Germinal center (tissue), 1 donor: ENCODE measurements around the gene BHLHA15.
"Not testable (repeated sequence)": the region's sequence is repeated elsewhere in the genome, so short reads cannot be mapped to it uniquely, and the experiment has no call there.

ENCODE experiments used
- DNase-seq: peaks from one replicate; pipeline ENCODE4 v3.0.0; 2012; ENCODE audit warnings: mixed read lengths, low spot score

Gene BHLHA15

DNA sequence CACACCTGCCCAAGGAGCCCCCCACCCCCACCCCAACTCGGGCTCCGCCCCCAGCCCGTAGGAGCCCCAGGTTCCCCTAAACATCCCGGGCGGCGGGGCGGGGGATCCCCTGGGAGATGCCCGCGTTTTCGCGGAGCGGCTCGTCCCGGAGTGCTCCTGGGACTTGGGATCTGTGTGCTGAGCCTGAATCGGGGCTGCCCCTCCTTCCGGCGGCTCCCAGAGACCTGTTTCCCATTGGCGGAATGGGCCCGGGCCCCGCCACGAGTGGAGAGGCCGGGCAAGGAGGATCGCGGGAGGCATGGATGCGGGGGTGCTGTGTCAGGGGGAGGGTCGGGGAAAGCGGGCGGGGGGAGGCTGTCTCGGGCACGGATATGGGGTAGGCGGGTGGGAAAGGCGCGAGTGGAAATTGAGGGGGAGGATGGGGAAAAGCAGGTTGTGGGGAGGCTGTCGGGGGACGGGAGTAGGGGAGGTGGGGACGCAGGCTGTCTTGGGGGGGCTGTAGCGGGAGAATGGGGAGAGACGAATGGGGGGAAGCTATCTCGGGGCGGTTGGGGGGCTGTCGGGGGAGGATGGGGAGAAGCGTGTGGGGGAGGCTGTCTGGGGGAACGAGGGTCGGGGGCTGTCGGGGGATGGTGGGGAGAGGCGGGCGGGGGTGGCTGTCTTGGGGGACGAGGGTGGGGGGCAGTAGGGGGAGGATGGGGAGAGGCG lies 572 bp upstream of the BHLHA15 start:
- DNase-seq = no peak

DNA sequence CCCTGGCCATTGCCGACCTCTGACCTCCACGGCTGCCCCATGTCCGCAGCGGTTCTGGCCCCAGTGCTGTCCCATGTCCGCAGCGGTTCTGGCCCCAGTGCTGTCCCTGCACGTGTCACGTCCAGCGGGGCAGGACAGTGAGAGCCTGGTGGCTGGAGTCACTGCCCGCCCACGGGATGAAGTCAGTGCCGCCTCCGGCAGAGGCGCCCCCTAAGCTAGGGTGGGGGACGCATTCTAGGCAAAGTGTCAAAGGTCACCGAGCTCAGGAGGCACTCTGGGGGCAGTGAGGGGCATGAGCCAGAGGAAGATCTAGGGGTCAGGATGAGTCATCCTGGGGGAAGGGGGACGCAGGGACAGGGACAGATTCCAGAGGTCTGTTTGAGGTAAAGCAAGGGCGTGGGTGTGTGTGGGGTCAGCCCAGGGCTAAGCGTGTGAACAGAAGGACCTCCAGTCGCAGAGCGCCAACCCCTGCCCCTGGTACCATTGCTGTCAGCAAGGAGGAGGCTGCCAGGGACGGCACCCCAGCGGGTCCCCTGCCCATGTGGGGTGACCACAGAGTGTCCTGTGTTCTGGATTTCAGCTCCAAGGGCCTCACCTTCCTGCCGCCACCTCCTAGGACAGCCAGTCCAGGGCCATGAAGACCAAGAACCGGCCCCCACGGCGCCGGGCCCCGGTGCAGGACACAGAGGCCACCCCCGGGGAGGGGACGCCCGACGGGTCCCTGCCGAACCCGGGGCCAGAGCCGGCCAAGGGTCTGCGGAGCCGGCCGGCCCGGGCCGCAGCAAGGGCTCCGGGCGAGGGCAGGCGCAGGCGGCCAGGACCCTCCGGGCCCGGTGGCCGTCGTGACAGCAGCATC lies 665 bp downstream of the BHLHA15 start:
- no peak for DNase-seq

DNA sequence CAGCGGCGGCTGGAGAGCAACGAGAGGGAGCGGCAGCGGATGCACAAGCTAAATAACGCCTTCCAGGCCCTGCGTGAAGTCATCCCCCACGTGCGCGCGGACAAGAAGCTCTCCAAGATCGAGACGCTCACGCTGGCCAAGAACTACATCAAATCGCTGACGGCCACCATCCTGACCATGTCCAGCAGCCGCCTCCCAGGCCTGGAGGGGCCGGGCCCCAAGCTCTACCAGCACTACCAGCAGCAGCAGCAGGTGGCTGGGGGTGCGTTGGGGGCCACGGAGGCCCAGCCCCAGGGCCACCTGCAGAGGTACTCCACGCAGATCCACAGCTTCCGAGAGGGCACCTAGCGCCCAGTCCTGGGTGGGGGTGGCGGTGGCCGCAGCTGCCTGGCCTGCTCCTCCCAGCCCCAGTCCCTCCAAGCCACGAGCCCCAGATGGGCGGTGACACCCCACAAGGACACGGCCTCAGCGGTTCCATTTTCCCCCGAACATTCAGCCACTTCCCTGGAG lies 1.3 kb downstream of the BHLHA15 start:
- no peak for DNase-seq

DNA sequence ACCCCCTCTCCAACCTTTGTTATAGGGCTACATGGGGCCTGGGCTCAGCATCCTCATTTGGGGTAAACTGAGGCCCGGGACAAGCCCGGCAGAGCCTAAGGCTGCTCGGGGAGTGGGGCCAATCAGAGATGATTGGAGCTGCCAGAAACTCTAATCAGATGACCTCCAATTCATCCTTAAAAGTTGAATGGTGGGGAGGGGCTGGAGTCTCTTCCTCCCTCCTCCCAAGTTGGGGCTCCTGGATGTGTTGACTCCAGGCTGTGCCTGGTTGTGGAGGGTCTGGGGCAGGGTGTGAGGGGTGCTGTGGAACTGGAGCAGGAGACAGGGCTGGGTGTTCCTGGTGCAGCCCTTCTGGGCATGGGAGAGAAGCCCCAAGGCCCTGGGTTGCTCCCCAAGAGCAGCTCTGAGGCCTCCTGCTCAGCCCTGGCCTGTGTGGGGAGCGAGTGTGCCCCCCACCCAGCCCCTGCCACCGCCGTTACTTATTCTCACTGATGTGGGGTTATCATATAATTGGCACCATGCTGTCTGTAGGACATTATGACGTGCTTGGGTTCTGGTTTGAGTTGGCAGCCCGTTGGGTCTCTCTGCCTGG lies 2.2 kb downstream of the BHLHA15 start:
- no peak for DNase-seq

DNA sequence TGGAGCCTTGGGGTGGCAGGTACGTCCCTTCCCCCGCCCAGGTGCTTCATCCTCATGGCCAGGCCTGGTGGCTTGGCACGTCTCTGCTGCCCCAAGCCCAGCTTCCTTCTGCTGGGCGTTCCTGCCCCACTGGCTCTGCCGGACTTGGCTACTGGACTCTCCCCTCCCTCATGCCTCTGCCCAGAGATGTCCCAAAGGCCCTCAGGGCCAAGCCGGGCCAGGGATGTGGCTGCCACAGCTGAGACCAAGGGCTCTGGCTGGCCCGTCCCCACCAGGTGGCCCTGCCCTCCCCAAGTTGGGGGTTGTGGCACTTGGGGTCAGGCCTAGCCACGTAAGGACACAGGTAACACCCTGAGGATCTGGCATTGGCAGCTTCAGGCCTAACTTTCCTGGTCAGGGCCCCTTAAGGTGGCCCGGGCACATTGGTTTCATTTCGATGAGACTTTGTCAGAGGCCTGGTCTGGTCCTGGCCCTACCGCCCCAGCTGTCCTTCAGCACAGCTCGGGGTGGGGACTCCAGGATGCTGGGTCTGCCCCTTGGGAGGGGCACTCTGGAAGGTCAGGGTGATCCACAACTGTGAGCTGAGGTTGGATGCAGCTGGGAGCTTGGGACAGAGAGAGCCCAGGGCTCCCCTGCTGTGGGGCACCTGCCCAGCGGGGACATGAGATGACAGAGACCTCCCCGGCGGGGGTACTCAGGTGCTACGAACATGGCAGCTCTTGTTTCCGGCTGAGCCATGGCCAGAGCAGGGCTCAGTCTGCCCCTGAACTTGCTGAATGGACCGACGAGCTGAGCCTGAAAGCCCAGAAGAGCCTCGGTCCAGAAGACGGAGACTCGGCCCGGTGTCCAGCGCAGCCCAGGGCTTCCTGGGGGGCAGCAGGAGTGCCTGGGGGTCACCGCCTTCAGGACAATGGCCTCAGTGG lies 2.9 kb downstream of the BHLHA15 start:
- no peak for DNase-seq

DNA sequence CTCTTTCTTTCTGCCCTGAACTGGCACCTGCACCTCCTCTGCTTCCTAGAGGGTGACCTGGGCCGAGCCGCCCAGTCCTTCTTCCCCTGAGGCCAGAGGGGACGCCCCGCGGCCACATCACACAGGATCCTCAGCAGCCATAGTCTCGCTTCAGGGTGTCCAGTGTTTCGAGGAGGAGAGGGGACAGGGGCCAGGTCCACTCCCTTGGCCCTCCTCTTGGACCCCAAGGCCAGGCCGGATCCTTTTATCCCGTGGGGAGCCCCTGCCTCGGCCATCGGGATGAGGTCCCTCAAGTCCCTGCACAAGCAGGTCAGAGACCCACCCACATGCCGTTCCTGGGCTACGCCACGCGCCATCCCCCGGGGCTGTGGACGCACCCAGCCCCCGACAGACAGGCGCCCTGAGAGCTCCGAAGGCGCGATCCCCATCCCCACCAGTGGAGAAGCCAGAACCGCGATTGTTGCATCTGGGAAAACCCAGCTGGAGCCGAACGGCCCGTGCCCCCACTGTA lies 3.6 kb downstream of the BHLHA15 start:
- DNase-seq = no peak

DNA sequence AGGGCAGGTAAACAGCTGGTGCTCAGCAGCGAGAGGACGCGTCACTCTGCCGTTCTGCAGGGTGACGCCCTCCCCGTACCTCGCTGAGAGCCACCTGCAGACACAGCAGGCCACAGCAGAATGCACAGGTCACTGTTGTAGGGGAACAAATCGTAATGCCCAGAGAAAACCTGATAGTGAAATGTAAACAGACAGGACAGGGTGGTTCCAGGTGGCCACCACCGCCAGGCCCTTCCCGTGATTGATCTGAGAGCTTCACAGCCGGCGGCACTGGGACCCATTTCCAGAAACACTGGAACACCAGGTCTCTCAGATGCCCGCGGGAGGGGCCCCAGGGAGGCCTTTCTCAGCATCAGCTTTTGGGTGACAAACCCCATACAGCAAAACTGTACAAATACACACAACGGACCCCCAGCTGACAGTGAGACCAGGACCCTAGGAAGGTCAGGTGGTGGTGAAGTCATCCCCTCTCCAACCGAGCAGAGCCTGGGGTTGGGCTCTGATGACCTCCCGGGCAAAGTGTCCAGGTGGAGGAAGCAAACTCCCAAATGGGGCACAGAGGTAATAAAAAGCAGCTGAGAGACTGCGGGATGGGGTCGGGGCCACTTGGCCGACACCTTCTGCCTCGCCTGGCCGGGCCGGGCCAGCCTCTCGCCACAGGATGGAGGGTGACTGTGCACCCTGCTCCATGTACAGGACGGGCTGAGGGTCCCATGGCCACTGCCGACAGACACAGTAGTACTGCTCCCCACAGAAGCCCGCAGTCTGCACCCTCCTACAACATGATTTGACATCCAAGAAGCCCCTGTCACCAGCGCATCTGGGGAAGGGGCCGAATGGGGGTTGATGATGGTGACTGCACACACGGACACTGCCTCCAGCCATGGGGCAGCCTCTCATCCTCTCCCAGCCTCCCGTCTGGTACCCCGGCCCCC lies 4.6 kb downstream of the BHLHA15 start:
- no peak for DNase-seq

DNA sequence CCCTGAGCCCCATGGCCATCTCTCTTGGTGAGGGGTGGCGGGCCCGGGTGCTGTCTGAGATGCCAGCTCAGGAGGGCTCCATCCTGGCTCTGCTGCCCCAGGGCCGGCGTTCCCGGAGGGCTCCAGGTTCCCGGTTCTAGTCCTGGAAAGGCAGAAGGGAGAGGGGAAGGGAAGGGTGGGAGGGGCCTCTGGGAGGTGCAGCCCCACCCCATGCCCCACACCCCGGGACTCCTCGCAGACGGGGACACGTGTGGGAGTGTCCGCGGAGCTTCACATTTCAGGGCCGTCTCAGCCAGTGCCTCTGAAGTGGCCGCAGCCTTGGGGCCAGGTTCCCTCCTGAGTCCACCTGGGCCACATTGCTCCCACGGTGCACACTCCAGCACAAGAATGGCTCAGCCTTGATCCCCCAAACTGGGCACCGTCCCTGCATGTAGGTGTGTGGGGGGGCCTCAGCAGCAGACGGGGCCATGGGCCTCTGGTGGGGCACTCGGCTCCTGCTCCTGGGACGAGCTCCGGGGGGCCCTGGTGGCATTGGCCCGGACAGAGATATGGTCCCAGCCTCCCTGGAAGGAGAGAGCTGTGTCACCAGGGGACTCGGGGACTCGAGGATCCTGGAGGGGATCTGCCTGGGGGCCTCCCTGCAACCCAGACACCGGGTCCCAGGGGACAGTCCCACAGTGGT lies 5.8 kb downstream of the BHLHA15 start:
- DNase-seq = no peak

DNA sequence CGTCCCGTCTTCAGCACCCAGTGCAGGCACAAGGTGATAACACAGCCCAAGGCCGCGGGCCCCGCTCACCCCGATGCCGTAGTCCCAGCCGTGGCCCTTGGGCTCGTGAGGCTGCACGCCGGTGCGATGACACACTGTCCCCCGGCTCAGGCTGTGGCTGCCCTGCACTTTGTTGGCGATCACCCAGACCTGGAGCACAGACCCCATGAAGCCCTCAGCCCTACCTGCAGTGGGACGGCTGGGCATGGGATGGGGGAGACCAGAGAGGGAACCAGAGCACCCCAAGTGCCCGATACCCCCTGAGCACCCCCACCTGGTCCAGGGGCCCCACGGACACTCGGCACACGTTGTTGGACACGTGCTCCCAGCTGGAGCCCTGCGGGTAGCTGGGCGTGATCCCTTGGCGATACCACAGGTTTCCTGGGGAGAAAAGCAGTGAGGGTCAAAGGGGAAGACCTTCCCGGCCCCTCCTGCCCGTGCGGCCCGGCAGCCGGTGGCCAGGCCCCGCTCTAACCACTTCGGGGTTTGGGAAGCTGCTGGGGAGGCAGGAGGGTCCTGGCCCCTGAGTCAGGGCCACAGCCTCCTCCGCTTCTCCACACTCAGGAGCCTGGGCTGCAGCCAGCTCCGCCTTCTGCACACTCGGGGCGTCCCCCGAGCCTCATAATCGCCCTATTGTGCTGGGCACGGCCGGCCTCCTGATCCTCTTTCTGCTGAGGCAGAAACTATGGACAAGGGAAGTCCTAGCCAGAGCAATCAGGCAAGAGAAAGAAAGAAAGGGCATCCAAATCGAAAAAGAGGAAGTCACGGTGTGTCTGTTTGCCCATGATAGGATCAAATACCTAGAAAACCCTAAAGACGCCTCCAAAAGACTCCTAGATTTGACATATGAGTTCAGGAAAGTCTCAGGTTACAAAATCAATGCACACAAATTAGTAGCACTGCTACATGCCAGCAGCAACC lies 6.7 kb downstream of the BHLHA15 start:
- no peak for DNase-seq

DNA sequence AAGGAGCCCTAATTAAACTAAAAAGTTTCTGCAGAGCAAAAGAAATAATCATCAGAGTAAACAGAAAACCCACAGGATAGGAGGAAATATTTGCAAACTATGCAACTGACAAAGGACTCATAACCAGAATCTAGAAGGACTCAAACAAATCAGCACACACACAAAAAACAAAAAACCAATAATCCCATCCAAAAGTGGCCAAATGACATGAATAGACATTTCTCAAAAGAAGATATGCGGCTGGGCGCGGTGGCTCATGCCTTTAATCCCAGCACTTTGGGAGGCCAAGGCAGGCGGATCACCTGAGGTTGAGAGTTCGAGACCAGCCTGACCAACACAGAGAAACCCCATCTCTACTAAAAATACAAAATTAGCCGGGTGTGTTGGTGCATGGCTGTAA lies 8.1 kb downstream of the BHLHA15 start:
- not testable (repeated sequence) for DNase-seq

DNA sequence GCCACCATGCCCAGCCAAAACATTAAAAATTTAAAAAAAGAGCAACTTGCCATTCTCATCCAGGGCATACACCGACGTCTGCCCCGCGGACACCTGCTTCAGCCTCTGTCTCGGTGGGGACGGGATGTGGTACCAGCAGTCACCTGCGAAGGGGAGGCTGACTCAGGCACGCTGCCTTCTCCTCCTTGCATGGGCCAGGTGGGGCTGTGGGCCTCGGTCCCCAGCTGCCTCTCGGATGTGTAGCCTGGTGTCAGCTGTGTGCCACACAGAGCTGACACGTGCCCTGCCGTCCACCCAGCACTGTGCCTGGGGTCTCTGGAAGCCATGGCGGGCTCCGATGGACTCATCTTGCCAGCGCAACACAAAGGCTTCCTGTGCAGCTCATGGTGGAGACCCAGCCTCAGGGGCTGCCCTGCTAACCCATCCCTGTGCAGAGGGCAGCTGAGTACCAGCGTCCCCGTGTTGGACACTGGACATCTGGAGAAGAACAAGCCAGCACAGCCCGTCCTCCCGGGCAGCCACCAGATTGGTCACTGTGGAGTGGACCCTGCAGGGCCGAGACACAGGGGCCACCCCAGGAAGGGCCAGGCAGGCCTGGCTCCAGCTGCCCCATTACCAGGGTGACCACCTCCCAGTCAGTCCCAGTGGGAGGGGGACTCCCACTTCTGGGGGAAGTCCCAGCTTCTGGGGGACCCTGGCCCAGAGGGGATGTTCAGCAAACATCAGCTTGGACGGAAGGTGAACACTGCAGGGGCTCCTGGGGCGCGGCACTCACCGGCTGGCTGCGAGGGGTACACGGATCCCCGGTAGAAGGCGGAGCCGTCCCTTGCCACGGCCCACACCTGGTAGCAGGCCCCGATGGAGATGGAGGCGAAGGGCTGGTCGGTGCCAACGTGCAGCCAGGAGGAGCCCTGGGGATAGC lies 10.6 kb downstream of the BHLHA15 start:
- DNase-seq = no peak

DNA sequence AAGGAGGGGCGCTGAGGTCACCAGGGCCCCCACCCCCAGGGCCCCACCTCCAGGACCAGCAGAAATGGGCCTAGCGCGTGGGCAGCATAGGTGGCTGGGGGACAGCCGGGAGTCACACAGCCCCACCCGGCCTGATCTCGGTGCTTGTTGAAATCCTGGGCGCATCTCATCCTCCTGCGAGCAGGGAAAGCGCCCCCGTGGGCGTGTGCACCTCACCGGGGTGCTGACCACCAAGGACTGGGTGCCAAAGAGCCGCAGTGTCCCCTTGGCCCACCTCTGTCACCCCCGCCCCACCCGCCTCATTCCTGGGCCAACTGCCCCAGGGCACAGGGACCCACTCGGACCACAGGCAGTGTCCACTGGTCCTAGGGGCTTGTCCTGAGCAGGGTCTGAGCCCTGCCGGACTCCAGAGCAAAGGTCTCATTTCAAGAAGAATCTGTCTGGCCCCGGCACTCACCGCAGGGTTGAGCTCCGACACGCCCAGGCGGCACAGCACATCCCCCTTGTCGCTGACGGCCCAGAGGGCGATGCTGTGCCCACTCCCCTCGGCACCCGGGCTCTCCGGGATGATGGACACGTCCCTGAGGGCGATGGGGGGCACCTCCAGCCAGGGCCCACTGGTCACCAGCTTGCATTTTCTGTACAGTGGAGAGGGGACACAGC lies 11.4 kb downstream of the BHLHA15 start:
- DNase-seq = no peak

DNA sequence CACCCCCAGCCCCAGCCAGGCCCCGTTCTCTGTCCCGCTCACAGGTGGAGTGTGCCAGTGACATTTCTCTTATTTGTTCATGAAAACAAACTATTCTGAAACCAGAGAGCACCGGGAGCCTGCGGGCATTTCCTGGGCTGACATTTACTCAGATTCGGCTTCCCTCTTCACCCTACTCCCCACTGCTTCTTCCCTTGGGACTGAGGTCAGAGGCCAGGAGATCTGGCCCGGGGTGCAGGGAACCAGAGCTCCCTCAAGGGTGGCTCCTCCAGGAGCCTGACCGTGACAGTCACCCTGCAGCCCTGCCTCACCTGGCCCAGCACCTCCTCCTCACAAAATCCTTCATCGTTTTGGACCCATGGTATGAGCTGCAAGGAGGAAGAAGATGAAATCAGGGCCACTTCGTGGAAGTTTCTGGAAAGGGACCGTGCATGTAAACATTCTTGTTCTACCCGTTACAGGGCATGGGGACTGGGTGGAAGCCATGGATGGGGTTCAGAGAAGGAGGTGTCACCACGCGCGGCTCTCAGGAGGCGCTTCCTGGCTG lies 12.2 kb downstream of the BHLHA15 start:
- no peak for DNase-seq

DNA sequence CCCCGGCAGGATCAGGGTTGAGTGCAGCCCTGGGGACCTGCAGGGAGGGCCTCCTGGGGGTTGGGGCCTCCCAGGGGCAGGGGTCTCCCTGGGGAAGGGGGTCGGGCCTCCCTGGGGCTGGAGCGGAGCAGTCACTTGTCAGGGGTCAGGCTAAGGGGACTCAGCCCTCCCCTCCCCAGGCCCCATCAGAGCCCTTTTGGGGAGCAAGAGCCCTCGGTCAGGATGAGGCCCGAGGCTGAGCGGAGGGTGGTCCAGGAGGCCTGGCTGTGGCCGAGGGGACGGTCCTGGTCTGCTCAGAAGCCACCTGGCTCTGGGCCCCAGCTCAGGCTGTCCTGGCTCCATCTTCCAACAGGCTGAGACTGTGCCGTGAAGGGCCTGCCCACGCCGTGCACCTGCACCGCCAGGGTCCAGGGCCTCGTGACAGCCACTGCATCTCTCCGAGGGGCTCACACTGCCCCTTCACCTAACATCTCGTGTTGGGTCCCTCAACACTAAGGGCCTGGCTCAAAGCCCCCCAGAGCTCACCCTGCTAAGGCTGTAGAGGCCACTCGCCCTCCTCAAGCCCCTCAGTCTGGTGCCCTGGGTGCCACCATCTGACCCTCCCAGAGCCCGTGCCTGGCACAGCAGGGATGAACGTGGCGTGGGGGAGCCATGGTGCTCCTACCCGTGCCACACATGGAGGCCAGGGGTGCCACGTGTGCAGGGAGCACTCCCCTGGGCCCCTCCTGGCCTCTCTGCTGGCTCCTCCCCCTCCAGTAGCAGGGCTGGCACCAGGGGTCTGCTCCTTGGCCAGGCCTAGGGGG lies 12.9 kb downstream of the BHLHA15 start:
- no peak for DNase-seq

DNA sequence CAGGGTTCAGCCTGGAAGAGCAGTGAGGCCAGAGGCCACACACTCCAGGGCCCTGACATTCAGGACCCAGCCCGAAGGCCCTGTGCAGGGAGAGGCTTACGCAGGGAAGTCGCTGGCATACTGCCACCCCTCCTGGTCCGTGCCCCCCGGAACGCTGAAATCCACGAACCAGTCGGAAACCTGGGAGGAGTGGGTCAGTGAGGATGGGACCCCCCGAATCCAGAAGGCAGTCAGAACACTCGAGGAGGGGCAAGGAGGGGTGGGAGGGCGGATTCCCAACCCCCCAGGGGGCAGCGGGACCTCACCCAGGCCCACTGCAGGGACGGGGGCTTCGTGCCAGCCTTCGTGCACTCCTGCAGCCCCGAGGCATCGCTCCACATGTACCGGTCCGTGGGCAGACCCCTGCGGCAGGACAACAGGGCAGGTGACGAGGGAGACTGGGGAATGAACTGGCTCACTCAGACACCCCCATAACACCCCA lies 13.5 kb downstream of the BHLHA15 start:
- no peak for DNase-seq
